ENCODE measurements around the gene PRSS36.
A peak's percentile ranks its signal among the peaks of the same experiment; 100 is the strongest.

PRSS36 gene

GRCh38 chr16:31113121-31114120 is 36.4 kb downstream of the PRSS36 start:
- H3K27ac ChIP-seq: no peak overlapping the region
- TF ChIP-seq, protein P1, sequence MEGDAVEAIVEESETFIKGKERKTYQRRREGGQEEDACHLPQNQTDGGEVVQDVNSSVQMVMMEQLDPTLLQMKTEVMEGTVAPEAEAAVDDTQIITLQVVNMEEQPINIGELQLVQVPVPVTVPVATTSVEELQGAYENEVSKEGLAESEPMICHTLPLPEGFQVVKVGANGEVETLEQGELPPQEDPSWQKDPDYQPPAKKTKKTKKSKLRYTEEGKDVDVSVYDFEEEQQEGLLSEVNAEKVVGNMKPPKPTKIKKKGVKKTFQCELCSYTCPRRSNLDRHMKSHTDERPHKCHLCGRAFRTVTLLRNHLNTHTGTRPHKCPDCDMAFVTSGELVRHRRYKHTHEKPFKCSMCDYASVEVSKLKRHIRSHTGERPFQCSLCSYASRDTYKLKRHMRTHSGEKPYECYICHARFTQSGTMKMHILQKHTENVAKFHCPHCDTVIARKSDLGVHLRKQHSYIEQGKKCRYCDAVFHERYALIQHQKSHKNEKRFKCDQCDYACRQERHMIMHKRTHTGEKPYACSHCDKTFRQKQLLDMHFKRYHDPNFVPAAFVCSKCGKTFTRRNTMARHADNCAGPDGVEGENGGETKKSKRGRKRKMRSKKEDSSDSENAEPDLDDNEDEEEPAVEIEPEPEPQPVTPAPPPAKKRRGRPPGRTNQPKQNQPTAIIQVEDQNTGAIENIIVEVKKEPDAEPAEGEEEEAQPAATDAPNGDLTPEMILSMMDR (conservative IDR thresholded peaks at IDR 0.05): no peak
- no peak for TF ChIP-seq ZFX (IDR thresholded peaks at IDR 0.05)

GRCh38 chr16:31112711-31113110 is 37.2 kb downstream of the PRSS36 start:
- H3K27ac ChIP-seq: no peak overlapping the region
- TF ChIP-seq, protein P1 (conservative IDR thresholded peaks at IDR 0.05): no peak
- no peak for TF ChIP-seq ZFX (IDR thresholded peaks at IDR 0.05)

DNA sequence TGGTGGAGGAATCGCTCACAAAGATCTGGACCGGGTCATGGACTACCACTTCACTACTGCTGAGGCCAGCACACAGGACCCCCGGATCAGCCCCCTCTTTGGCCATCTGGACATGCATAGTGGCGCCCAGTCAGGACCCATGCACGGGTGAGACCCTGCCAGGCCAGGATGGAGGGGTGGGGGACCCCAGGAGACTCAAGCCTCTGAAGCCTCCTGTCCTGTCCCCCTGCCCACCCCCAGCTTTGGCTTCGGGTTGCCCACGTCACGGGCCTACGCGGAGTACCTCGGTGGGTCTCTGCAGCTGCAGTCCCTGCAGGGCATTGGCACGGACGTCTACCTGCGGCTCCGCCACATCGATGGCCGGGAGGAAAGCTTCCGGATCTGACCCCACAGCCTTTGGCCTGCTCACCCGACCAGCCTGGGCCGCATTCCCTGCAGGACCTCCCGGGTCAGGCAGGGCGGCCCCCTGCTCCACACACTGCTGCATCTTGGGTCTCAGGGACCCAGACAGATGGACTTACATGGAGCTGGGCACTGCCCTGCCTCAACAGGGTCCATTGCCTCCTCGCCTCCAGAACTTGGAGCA is 37.9 kb downstream of the PRSS36 start:
- no peak overlapping the region for H3K27ac ChIP-seq

DNA sequence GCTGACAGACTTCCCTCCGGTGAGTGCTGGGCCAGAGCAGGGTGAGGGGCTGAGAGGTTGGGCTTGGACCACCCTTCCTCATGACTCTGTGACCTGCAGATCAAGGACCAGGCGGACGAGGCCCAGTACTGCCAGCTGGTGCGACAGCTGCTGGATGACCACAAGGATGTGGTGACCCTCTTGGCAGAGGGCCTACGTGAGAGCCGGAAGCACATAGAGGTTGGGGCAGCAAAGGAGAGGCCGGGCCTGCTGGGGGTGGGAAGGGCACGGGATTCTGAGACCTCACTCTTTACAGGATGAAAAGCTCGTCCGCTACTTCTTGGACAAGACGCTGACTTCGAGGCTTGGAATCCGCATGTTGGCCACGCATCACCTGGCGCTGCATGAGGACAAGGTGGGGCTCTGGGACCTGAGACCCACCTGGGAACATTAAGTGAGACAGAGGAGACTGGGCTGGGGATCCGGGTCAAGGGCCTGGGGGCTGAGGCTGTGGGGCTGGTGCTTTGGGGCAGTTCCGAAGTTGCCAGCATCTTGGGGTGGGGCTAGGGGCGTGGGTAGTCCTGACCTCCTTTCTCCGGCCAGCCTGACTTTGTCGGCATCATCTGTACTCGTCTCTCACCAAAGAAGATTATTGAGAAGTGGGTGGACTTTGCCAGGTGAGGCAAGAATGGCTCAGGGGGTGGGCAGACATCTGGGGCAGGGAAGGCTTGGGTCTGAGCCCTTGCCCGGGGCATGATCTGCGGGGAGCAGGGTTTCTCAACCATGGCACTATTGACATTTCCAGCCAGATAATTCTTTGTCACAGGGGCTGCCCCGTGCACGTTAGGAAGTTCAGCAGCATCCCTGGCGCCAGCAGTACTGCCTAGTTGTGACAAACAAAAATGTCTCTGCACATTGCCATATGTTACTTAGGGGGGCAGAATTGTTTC is 39.5 kb downstream of the PRSS36 start:
- TF ChIP-seq, protein P1 (conservative IDR thresholded peaks at IDR 0.05): no peak
- no peak for TF ChIP-seq ZFX (IDR thresholded peaks at IDR 0.05)
- H3K27ac ChIP-seq: no peak overlapping the region

More for the DNA sequence above, 37.9 kb downstream of the PRSS36 start:
- TF ChIP-seq, protein P1 (conservative IDR thresholded peaks at IDR 0.05): no peak
- no peak for TF ChIP-seq ZFX (IDR thresholded peaks at IDR 0.05)

- TF ChIP-seq, protein P1 (conservative IDR thresholded peaks at IDR 0.05): no peak
- H3K27ac ChIP-seq: no peak overlapping the region
These were observed 40.2 kb downstream of the PRSS36 start for GRCh38 chr16:31109622-31110021.

GRCh38 chr16:31108794-31109558 is 40.9 kb downstream of the PRSS36 start:
- TF ChIP-seq ZFX (IDR thresholded peaks at IDR 0.05): no peak
- TF ChIP-seq, protein P1 (conservative IDR thresholded peaks at IDR 0.05): no peak

More at GRCh38 chr16:31108794-31109558, 40.9 kb downstream of the PRSS36 start:
- peak overlapping the region; percentile 95 for H3K27ac ChIP-seq
